Panc1 (cell line): ENCODE data around the gene SLC34A1. TPM values are rescaled to one million over a fixed set of nuclear protein-coding genes. Genes with fewer than 3 reads are reported as not detected.

Source experiments
- ATAC-seq: fragments of 200-7000 bp; cut with Tn5 transposase; 2 replicates; pipeline ENCODE4 v1.9.1; 2020; ENCODE audit warnings: mild to moderate bottlenecking, moderate library complexity
- BruUV-seq: library from RNA; stranded (reverse); fragments of 400-500 nt; replicated peaks from 2 replicates; lab custom pipeline; 2021; lab: Mats Ljungman, UMichigan
- CTCF ChIA-PET: fragments of 300-600 bp; sonication (Branson Sonifier 250); formaldehyde crosslinking; loops from one replicate; lab custom pipeline; 2022; ENCODE audit warnings: antibody characterized with exemption; lab: Charles Lee
- POLR2A ChIA-PET: fragments of 300-600 bp; sonication (Branson Sonifier 250); formaldehyde crosslinking; loops from one replicate; lab custom pipeline; 2022; ENCODE audit warnings: antibody characterized with exemption; lab: Charles Lee
- DNase-seq: peaks from one replicate; pipeline ENCODE4 v3.0.0-alpha.2; 2010; ENCODE audit warnings: low read depth, low spot score
- H3K27ac ChIP-seq: 2 replicates; pipeline ENCODE4 v1.5.1; 2011; ENCODE audit warnings: mild to moderate bottlenecking, low read length, inconsistent platforms
- H3K27me3 ChIP-seq: fragments of 200-500 bp; sonication (Bioruptor generic); 2 replicates; pipeline ENCODE4 v1.6.0; 2014; ENCODE audit warnings: low read length, inconsistent platforms; ENCODE audit not compliant: control insufficient read depth, insufficient read depth
- H3K36me3 ChIP-seq: fragments of 200-500 bp; sonication (Bioruptor generic); 2 replicates; pipeline ENCODE4 v1.5.1; 2014; ENCODE audit warnings: inconsistent platforms, mild to moderate bottlenecking, low read length, moderate library complexity; ENCODE audit not compliant: control insufficient read depth, insufficient read depth
- H3K4me1 ChIP-seq: 2 replicates; pipeline ENCODE4 v1.5.1; 2011; ENCODE audit warnings: inconsistent platforms, mild to moderate bottlenecking, low read length, moderate library complexity; ENCODE audit not compliant: control insufficient read depth, insufficient read depth
- H3K4me3 ChIP-seq, 2 experiments: 2 replicates each; pipeline ENCODE4 v1.5.1; 2011 to 2012; ENCODE audit warnings: low read depth in 2 of 2, low read length in 2 of 2, mild to moderate bottlenecking in 2 of 2, inconsistent platforms in 1 of 2, moderate library complexity in 1 of 2
- H3K9me3 ChIP-seq: fragments of 200-500 bp; sonication (Bioruptor generic); 2 replicates; pipeline ENCODE4 v1.5.1; 2014; ENCODE audit warnings: low read depth, mild to moderate bottlenecking, inconsistent platforms, low read length, moderate library complexity; ENCODE audit not compliant: control insufficient read depth, insufficient read depth
- POLR2AphosphoS5 ChIP-seq: IDR thresholded peaks from 2 replicates; pipeline ENCODE4 v1.6.1; 2012; ENCODE audit warnings: mild to moderate bottlenecking, low read depth, low read length, moderate library complexity
- SIN3A ChIP-seq: IDR thresholded peaks from 2 replicates; pipeline ENCODE4 v1.6.1; 2012; ENCODE audit warnings: low read depth, mild to moderate bottlenecking, low read length, moderate library complexity, borderline replicate concordance; ENCODE audit not compliant: insufficient read depth
- TCF7L2 ChIP-seq: IDR thresholded peaks from 2 replicates; pipeline ENCODE4 v1.6.1; 2011; ENCODE audit warnings: mild to moderate bottlenecking, low read depth, low read length, inconsistent platforms
- in situ Hi-C: cut with HindIII; loops from 2 replicates; pipeline ENCODE4 v1.10.0; 2016; ENCODE audit warnings: low sequenced_read_pairs, low pct_unique_long_range_greater_than_20kb
- intact Hi-C: fragments of 100-400 bp; cut with micrococcal nuclease; formaldehyde crosslinking; loops from one replicate; pipeline ENCODE4 v1.10.0; 2022; ENCODE audit not compliant: unreplicated experiment
- total RNA-seq: library from RNA; stranded (reverse); gene quantifications from one replicate; pipeline ENCODE4 v1.2.1, GENCODE V29; 2021; ENCODE audit not compliant: unreplicated experiment
- TF ChIP-seq, protein P1 (sequence below): fragments of 450-650 bp; IDR thresholded peaks from 2 replicates; pipeline ENCODE4 v1.5.1; 2017; ENCODE audit warnings: mild to moderate bottlenecking
- TF ChIP-seq, protein P2 (sequence below), 2 experiments: IDR thresholded peaks; 2 replicates each; pipeline ENCODE4 v1.6.1; 2011 to 2012; ENCODE audit warnings: low read depth in 2 of 2, control low read depth in 1 of 2, low read length in 1 of 2, mild to moderate bottlenecking in 1 of 2, moderate library complexity in 1 of 2; ENCODE audit not compliant: insufficient read depth in 1 of 2

The SLC34A1 gene
- total RNA-seq, 1 experiment from 2014 or later = not detected

DNA sequence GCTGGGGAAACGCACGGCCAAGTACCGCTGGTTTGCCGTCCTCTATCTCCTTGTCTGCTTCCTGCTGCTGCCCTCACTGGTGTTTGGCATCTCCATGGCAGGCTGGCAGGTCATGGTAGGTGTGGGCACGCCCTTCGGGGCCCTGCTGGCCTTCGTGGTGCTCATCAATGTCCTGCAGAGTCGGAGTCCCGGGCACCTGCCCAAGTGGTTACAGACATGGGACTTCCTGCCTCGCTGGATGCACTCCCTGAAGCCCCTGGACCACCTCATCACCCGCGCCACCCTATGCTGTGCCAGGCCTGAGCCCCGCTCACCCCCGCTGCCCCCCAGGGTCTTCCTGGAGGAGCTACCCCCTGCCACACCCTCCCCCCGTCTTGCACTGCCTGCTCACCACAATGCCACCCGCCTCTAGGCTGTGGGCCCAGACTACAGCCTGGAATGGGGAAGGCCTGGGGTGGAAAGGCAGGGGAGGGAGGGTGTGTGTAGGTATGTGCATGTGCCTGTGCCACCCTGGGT, 13.7 kb downstream of the SLC34A1 start:
- intact Hi-C loops = no loop called here
- Histone ChIP-seq H3K9me3 (no peaks in the 10 kb centered on the region), H3K36me3 (no peaks in the 10 kb centered on the region), H3K4me3 (no peak overlapping the region), H3K27ac (no peak overlapping the region), H3K4me1 (peaks cover 7% of the 10 kb centered on the region), H3K27me3 (no peaks in the 10 kb centered on the region)
- no TSS peak for BruUV-seq
- no peak for ATAC-seq
- in situ Hi-C loops = no loop called here
- TF ChIP-seq, protein P1, sequence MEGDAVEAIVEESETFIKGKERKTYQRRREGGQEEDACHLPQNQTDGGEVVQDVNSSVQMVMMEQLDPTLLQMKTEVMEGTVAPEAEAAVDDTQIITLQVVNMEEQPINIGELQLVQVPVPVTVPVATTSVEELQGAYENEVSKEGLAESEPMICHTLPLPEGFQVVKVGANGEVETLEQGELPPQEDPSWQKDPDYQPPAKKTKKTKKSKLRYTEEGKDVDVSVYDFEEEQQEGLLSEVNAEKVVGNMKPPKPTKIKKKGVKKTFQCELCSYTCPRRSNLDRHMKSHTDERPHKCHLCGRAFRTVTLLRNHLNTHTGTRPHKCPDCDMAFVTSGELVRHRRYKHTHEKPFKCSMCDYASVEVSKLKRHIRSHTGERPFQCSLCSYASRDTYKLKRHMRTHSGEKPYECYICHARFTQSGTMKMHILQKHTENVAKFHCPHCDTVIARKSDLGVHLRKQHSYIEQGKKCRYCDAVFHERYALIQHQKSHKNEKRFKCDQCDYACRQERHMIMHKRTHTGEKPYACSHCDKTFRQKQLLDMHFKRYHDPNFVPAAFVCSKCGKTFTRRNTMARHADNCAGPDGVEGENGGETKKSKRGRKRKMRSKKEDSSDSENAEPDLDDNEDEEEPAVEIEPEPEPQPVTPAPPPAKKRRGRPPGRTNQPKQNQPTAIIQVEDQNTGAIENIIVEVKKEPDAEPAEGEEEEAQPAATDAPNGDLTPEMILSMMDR = no peak
- TF ChIP-seq, protein P2, sequence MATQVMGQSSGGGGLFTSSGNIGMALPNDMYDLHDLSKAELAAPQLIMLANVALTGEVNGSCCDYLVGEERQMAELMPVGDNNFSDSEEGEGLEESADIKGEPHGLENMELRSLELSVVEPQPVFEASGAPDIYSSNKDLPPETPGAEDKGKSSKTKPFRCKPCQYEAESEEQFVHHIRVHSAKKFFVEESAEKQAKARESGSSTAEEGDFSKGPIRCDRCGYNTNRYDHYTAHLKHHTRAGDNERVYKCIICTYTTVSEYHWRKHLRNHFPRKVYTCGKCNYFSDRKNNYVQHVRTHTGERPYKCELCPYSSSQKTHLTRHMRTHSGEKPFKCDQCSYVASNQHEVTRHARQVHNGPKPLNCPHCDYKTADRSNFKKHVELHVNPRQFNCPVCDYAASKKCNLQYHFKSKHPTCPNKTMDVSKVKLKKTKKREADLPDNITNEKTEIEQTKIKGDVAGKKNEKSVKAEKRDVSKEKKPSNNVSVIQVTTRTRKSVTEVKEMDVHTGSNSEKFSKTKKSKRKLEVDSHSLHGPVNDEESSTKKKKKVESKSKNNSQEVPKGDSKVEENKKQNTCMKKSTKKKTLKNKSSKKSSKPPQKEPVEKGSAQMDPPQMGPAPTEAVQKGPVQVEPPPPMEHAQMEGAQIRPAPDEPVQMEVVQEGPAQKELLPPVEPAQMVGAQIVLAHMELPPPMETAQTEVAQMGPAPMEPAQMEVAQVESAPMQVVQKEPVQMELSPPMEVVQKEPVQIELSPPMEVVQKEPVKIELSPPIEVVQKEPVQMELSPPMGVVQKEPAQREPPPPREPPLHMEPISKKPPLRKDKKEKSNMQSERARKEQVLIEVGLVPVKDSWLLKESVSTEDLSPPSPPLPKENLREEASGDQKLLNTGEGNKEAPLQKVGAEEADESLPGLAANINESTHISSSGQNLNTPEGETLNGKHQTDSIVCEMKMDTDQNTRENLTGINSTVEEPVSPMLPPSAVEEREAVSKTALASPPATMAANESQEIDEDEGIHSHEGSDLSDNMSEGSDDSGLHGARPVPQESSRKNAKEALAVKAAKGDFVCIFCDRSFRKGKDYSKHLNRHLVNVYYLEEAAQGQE (IDR thresholded peaks at IDR 0.05; ENCODE audit: insufficient read depth in 1 of 2, low read depth in 2 of 2, low read length in 1 of 2) = no peak
- TF ChIP-seq SIN3A = no peak
- no peak for TF ChIP-seq POLR2AphosphoS5
- no peak for TF ChIP-seq TCF7L2
- ChIA-PET POLR2A (no interaction called here), CTCF (no interaction called here)
- DNase-seq = no peak

DNA sequence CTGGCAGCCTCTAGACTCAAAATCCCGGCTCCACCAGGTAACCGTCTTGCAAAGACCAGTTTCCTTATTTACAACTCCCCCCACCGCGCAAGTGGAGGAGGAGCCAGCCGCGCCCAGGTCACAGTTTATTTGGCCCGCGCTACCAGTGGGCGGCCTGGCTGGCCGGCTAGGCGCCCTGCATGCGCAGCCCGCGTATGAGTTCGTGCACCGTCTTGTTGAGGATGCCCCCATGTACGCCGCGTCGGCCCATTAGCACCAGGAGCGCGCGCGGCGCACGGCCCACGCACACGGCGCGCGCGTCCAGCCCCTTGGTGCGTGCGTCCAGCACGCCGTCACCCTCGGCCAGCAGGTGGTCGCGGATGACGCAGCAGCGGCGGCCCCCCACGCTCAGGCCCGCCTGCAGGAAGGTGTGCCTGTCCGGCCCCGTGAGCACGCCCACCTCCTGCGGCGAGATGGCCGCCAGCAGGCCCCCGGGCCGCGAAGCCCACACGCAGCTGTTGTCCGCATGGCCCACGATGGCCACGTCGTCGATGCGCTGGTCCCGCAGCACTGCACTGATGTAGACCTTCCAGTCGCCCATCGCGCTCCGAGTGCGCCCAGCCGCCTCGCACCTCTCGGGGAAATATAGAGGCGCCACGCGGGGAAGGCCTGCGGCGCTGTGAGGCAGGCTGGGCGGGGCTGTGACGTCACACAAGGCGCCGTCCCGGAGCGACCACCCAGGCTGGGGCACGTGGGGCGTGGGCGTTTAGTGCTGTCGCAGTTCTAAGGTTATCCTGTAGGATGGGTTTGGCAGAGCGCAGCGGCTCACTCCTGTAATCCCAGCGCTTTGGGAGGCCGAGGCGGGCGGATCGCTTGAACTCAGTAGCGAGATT, 16.0 kb downstream of the SLC34A1 start, which contains the start of gene PFN3:
Gene PFN3 (minus strand): TSS at position 665 of the 872 bp plus-strand sequence. CDS start 85 bp downstream, at position 580.
- Histone ChIP-seq H3K9me3 (no peaks in the 10 kb centered on the region), H3K4me3 (no peak within 1 kb of the TSS), H3K36me3 (no peaks in the 10 kb centered on the region), H3K27me3 (no peaks in the 10 kb centered on the region), H3K27ac (no peak within 1 kb of the TSS), H3K4me1 (peaks cover 10% of the 10 kb centered on the region)
- no peak for ATAC-seq
- in situ Hi-C loops (no loop called here), intact Hi-C loops (no loop called here)
- ChIA-PET CTCF (no interaction called here), POLR2A (no interaction called here)
- no peak for DNase-seq
- no TSS peak for BruUV-seq
- no peak for TF ChIP-seq SIN3A
- no peak for TF ChIP-seq TCF7L2
- TF ChIP-seq, protein P1 = no peak
- TF ChIP-seq, protein P2 (IDR thresholded peaks at IDR 0.05; ENCODE audit: insufficient read depth in 1 of 2, low read depth in 2 of 2, low read length in 1 of 2) = no peak
- TF ChIP-seq POLR2AphosphoS5 = no peak
